HFF-Myc (cell line): Measurements from ENCODE around the gene RAB11FIP5.

ENCODE experiments used
- DNase-seq: peaks from one replicate; pipeline ENCODE4 v3.0.0-alpha.2; 2011; ENCODE audit warnings: low read depth; ENCODE audit errors: extremely low read depth
- H3K4me3 ChIP-seq: replicated peaks from 2 replicates; pipeline ENCODE4 v1.5.1; 2011; ENCODE audit warnings: low read depth, mild to moderate bottlenecking, control low read depth, low read length
- TF ChIP-seq, protein P1 (sequence below): IDR thresholded peaks from 2 replicates; pipeline ENCODE4 v1.5.1; 2012; ENCODE audit warnings: mild to moderate bottlenecking, low read depth, low read length, control low read depth; ENCODE audit errors: missing control alignments

The RAB11FIP5 gene

DNA sequence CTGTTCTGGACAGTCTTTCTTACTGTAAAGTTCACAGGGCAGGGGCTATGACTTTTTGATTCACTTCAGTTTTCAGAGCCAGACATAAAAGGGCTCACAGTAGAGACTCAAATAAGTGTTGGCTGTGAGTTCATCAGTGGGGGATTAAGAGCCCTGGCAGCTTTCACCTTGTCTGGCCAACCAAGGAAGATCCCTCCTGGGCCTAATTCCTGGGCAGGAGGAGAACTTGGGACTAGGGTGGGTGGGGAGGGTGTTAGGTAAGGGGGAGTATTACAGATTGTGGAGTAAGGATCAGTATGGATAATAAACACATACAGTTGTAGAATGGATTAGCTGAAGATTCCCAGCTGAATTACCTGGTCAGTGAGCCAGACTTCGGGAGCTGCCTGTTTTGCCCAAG, 40.3 kb downstream of the RAB11FIP5 start:
- DNase-seq: no peak
- TF ChIP-seq, protein P1, sequence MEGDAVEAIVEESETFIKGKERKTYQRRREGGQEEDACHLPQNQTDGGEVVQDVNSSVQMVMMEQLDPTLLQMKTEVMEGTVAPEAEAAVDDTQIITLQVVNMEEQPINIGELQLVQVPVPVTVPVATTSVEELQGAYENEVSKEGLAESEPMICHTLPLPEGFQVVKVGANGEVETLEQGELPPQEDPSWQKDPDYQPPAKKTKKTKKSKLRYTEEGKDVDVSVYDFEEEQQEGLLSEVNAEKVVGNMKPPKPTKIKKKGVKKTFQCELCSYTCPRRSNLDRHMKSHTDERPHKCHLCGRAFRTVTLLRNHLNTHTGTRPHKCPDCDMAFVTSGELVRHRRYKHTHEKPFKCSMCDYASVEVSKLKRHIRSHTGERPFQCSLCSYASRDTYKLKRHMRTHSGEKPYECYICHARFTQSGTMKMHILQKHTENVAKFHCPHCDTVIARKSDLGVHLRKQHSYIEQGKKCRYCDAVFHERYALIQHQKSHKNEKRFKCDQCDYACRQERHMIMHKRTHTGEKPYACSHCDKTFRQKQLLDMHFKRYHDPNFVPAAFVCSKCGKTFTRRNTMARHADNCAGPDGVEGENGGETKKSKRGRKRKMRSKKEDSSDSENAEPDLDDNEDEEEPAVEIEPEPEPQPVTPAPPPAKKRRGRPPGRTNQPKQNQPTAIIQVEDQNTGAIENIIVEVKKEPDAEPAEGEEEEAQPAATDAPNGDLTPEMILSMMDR: no peak
- H3K4me3 ChIP-seq: peak overlapping the region; percentile 61

DNA sequence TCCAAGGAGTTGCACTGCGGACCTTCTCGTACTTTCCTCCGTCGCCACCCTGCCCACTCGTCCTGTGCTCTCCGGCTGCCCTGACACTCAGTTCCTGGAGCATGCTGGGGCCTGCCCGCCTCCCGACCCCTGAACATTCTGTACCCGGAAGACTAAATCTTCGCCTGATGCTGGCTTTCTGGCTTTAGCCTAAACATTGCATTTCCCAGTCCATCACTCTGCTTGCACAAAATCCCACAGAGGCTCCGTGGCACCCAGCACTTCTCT, 40.7 kb downstream of the RAB11FIP5 start:
- no peak for DNase-seq
- TF ChIP-seq, protein P1: no peak
- peak overlapping the region; percentile 61 for H3K4me3 ChIP-seq

GRCh38 chr2:73071360-73072128, 41.2 kb downstream of the RAB11FIP5 start, which contains the start of gene SFXN5:
Gene SFXN5 (minus strand): TSS chr2:73071712. CDS start chr2:73071705, 7 bp downstream.
- H3K4me3 ChIP-seq: peak within 1 kb of the TSS; percentile 61
- TF ChIP-seq, protein P1: no peak
- DNase-seq: peak; percentile 82

- TF ChIP-seq, protein P1: no peak
- DNase-seq: no peak
- H3K4me3 ChIP-seq: peak overlapping the region; percentile 61
Measured at GRCh38 chr2:73070643-73071359, 41.9 kb downstream of the RAB11FIP5 start.

GRCh38 chr2:73069855-73070642, 42.7 kb downstream of the RAB11FIP5 start:
- no peak for DNase-seq
- H3K4me3 ChIP-seq: peak overlapping the region; percentile 61
- TF ChIP-seq, protein P1: no peak

GRCh38 chr2:73069041-73069854, 43.5 kb downstream of the RAB11FIP5 start:
- H3K4me3 ChIP-seq: peak overlapping the region; percentile 61

More at GRCh38 chr2:73069041-73069854, 43.5 kb downstream of the RAB11FIP5 start:
- no peak for DNase-seq
- TF ChIP-seq, protein P1: no peak
